Measurements from ENCODE around the gene POLR2H.

POLR2H gene

DNA sequence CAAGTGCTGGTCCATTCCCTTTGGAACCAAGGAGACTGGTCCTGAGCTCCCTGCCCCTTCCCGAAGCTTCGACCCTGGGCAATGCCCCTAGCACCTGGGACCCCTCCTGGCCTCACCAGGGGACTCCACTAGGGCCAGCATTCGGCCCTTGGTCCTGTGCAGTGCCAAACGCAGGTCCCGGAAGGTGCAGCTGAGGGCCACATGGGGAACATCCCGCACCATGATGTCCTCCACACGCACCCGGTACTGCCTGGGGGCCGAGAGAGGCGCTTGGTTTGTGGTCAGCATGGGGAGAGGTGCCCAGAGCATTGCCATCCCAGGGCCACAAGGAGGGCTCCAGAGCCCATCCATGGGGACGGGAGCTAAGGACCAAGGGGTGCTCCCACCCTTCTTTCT lies 8.0 kb upstream of the POLR2H start:
- no peak for DNase-seq

GRCh38 chr3:184354121-184354728 lies 7.3 kb upstream of the POLR2H start:
- peak; percentile 68 for DNase-seq

DNA sequence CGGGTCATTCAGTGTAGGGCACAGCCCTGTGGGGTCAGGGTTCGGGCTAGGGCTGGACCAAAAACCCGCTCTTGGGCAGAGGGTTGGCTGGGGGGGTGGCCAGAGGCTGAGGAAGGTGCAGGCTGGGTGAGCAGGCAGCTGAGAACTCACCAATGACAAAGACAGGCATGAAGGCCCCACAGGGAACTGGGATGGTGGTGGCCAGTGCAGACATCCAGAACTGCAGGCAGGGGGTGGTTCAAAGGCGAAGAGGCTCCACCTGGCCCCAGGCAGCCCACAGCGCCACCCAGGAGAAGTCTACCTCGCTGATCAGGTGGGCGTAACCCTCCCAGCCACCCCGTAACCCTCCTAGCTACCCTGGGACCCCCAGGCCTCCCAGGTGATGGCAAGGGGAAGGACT lies 6.8 kb upstream of the POLR2H start:
- DNase-seq, result no peak

GRCh38 chr3:184355261-184356040 lies 6.1 kb upstream of the POLR2H start:
- DNase-seq, result no peak

DNA sequence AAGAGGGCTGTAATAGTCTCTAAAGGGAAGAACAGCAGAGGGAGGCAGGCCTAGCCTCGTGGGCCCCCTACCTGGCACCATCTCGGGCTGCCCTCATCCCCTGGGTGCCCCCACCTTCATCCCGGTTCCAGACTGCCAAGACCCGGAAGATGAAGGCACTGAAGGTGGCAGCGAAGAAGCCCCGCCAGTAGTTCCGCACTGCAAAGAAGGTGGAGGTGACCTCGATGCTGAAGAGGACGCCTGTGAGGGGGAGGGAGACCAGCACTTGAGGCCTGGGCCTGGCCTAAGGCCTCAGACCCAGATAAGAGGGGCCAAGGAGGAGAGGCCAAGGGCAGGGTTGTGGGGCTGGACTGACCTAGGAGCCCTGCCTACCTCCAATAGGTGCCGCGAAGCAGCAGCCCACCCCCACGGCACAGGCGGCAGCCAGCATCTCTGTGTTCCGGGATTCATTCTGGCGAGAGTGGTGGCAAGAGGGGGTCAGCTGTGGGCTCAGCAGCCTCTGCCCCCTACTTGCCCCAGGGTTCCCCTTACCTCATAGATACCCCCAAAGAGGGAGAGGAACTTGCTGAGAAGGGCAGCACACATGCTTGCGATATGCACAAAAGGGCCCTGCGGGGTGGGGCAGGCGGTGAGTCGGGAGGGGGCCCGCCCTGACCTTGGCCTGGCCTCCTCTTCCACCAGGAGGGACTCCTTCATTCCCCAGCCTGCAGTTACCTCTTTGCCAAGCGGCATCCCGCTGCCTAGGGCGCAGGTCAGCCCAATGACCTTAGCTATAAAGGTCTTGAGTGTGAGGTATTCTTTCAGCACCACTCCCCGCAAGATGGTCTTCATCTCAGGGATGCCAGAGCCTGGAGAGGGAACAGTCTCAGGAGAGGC lies 4.0 kb upstream of the POLR2H start:
- DNase-seq, result no peak

- DNase-seq, result no peak
Observed at GRCh38 chr3:184358124-184358767, 3.3 kb upstream of the POLR2H start.

DNA sequence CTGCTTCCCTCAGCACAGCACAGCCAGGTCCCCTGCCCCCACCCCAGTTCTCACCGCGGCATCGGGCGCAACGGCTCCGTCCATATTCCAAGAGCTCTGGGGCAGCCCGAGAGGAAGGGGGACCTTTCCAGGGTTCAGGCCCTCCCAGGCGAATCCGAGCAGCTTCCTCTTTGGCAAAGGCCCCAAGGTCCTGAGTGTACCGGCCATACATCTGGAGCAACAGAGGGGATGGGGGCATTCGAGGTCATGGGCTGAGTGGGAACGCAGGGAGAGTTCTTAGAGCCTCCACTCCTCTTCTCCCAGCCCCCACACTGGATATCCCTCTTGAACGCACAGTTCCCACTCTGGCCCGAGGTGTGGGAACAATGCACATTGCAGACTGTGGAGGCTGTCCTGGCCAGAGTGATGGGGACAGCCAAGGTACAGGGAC lies 2.6 kb upstream of the POLR2H start:
- DNase-seq, result no peak

GRCh38 chr3:184359610-184360009 lies 1.9 kb upstream of the POLR2H start:
- DNase-seq, result no peak

- DNase-seq, result no peak
Observed at GRCh38 chr3:184360070-184360928, 1.2 kb upstream of the POLR2H start.

- no peak for DNase-seq
Observed at GRCh38 chr3:184360929-184361531, 480 bp upstream of the POLR2H start.

GRCh38 chr3:184361932-184362667 lies 590 bp downstream of the POLR2H start:
- peak; percentile 24 for DNase-seq

DNA sequence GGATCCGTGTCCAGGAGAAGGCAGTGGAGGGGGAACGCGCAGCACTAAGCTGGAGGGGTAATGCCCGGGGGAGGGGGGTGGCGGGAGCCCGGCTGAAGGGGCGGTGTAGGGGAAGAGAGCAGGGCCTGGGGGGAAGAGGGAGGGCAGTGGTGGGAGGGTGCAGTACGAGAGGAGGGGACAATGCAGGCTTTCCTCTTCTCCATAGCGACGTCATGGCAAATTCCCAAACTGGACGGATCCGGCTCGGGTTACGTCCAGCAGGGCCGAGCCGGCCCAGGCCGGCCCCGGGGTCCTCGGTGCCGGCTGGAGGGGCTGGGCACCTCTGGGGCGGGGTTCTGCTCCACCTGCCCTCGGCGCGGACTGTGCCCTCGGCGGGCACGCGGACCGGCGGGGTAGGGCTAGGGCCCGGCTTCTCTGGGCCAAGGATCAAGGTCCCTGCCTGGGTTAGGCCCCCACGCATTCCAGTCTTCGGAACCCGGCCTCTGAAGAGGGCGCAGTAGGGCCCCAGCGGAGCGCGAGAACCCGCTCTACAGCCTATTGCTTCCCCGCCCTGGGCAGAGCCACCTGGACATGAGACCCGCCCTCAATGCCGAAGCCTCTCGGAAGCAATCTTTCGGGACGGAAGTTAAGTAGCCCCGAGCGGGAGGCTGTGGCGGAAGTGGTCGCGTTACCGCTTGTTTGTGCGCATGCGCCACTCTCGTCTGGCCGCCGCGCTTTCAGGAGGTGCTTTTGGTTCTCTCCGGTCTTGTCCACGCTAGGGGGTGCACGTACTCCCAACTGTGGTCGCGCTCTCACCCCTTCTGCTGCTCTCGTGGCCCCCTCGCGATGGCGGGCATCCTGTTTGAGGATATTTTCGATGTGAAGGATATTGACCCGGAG lies 1.4 kb downstream of the POLR2H start:
- DNase-seq, result peak; percentile 88

DNA sequence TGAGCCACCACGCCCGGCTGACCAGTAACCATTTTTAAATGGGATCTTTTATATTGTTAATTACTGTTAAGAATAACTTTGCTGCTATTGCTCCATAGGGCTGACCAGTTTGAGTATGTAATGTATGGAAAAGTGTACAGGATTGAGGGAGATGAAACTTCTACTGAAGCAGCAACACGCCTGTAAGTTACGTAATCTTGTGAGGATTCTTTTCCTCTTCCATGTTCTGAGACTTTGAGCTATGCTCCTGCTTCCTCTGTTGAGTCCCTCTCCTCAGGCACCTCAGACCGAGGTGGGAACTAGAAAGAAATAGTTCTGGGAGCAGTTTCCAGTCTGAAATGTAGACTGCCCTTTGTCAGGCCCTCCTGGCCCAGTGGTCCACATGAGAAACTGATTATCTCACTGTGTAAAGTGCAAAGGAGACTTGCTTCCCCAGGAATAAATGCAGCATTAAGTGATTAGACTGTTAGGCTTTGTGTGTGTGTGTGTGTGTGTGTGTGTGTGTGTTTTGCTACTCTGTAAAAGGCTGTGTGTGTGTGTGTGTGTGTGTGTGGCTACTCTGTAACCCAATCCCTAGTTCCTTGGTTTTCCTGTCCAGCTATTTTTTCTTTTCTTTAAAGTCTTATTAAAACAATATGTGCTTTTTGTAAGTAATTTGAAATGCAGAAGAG lies 5.2 kb downstream of the POLR2H start:
- DNase-seq, result no peak

GRCh38 chr3:184368116-184368515 lies 6.6 kb downstream of the POLR2H start:
- DNase-seq, result no peak

- DNase-seq, result no peak
Observed at GRCh38 chr3:184368586-184369183, 7.2 kb downstream of the POLR2H start.

DNA sequence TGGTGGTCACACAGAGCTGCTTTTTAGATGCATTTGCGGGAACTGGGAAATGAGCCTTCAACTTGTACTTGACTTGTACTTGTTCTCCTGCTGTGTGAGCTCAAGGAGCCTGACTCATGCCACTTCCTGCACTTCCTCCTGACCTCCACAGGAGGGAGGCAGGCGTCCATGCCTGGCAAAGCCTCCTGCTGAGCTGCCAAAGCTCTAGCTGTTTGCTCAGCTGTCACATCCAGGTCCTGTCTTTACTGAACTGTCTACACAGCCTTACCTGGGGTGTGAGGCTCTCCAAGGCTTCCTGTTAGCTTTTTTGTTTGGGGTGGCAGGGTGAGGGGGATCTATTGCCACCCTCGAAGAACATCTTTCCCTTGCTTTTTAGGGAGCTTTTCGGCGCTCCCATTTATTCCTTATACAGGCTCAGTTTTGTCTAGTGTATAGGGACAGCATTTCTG lies 10.1 kb downstream of the POLR2H start:
- DNase-seq, result peak; percentile 57

- no peak for DNase-seq
Observed at GRCh38 chr3:184372296-184372821, 10.8 kb downstream of the POLR2H start.

GRCh38 chr3:184372911-184373310 lies 11.4 kb downstream of the POLR2H start:
- no peak for DNase-seq

DNA sequence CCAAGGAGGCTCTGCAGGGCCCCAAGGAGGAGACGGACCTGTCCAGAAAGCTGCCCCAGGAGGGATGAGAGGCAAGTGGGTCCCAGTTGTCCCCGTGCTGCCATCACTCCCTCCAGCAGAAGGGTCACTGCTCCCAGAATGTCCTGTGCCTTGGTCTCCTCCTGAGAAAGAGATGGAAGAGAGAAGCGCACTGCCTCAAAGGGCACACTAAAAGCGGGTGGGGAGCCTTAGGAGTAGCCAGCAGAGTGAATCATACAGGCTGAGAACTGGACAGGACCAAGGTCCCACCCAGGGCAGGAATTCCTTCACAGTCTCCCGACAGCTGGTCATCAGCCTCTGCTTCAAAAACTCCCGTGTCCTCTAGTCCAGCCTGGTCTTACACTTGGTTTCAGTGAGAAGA lies 11.9 kb downstream of the POLR2H start:
- DNase-seq, result no peak

All from activated CD4-positive, alpha-beta T cell treated with anti-CD3 and anti-CD28 coated beads, Interleukin-2, amount 50 U/mL, for 1 hour (primary cell).